NOMO-1 treated with DMSO at 0.1 percent for 48 hours (cell line): ENCODE results near the gene MYH10.
"Not testable (repeated sequence)": the region's sequence is repeated elsewhere in the genome, so short reads cannot be mapped to it uniquely, and the experiment has no call there.

Experiments
- DNase-seq: peaks from one replicate; lab custom pipeline; 2025; ENCODE audit not compliant: unreplicated experiment; lab: John Stamatoyannopoulos, UW

Gene MYH10

DNA sequence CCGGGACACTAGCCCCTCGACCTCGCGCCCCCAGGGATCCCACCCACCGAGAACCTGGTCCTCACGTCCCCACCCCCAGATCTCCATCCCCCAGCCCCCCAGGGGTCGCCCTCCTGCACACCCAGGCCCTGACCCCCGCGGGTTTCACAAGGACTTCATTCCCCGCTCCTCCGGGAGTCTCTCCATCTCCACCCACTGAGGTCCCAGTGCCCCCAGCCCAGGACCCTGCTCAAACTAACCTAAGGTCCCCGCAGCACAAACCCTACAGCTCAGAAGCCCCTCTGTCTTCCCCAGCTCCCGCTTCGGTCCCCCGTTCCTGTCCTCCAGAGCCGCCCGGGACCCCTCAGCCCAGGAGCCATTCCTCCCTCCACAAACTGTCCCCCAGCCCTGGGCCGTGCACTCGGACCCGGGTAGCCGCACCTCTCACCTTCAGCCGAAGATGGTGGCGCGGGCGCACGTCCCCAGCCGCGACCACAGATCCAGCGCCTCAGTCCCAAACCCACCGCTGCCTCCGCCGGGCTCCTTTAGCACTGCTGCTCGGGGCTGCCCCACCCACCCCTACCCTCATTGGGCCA lies at the start of gene MYH10:
Gene MYH10 (minus strand): TSS at position 499 of the 575 bp plus-strand sequence. CDS start 7,479 bp downstream, outside the sequence.
- DNase-seq = no peak

DNA sequence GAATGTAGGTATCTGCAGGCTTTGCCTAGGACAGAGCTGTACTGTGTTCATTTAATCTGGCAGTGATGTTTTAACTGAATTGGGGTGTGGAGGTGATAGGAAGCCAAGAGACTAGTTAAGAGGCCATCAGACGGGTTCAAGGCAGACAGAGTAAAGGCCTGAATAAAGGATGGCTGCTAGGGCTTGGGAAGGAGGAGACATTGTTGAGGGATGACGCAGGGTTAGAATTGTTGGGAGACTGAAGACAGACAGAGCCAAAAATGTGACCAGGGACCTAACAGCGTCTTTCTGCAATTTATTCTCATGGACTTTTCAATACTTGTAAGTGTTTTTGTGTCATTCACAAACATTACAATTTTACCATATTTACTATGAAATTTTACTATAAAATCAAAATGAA lies 48.6 kb upstream of the MYH10 start:
- DNase-seq = no peak

DNA sequence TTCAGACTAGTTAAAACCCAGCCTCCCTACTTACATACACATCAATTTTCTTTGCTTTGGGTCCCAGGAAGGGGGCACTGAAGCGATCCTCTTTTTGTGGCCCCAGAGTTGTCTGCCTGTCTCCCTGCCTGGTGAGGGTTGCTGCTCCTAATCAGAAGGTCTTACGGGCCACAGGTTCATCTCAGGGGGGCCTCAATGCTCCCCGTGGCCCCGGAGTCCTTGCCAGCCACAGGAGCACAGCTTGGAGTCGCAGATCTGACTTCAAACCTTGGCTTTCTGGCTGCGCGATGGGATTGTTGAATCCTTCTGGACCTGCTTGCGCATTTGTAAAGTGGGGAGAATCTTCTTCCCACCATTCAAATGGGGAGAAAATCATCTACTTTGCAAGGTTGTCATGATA lies 44.8 kb upstream of the MYH10 start:
- no peak for DNase-seq

DNA sequence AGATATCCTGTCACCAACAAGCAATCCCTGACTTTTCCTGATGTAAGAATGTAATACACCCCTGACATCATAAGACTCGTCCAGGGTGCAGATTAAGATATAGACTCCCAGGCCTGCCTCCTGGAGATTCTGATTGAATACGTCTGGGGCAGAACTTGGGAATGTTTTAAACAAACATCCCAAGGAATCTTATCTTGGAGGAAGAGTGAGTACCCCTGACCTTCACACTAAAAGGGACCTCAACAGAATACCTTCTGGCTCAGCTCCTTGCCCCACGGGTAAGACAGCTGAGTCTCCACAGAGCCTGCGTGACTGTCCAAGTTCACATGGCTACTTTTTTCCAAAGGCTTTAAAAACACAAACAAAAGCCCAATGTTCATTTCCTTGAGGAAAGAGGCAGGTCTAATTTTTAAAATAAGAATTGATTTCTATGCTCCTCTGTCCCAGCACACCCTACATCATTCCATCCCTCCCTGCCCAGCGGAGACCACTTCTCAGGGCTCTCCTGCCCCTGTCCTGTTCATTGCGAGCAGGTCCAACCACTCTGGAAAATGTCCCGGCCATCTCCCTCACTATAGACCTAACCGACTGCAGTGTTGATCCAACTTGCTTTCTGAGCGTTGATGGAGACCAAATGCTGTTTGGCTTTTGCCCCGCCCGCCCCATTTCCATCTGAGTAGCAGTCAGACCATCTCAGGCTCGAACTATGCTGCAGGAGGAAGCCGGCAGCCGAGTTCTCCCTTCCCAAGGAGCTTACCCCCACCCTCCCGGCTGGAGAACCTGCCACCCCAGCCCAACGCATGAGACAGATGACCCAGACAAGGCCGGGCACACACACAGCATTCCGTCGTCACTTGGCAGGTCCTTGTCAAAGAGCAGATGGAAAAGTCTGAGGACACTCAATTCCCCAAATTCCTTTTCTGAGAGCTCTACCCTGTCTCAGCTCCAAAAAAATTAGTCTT lies 44.1 kb upstream of the MYH10 start:
- DNase-seq = no peak

GRCh38 chr17:8673612-8674011 lies 43.1 kb upstream of the MYH10 start:
- no peak for DNase-seq

- DNase-seq = no peak
Measured at GRCh38 chr17:8672326-8672725, 41.8 kb upstream of the MYH10 start.

GRCh38 chr17:8670421-8670820 lies 39.9 kb upstream of the MYH10 start:
- no peak for DNase-seq

- no peak for DNase-seq
Measured at GRCh38 chr17:8668176-8668740, 37.7 kb upstream of the MYH10 start.

DNA sequence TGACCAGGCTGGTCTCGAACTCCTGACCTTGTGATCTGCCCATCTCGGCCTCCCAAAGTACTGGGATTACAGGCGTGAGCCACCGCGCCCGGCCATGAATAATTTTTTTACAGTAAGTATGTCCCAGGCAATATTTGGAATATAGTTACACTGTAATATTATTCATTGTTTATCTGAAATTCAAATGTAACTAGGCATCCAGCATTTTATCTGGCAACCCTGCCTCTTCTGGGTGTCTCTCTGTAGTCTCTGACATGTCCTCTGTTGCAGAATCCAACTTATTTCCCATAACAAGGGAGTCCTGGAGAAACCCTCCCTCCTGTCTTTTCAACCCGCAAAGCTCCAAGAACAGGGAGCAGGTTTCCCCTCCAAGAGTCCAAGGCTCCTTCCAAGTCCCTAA lies 36.9 kb upstream of the MYH10 start:
- DNase-seq = no peak

- no peak for DNase-seq
Measured at GRCh38 chr17:8665684-8666083, 35.2 kb upstream of the MYH10 start.

DNA sequence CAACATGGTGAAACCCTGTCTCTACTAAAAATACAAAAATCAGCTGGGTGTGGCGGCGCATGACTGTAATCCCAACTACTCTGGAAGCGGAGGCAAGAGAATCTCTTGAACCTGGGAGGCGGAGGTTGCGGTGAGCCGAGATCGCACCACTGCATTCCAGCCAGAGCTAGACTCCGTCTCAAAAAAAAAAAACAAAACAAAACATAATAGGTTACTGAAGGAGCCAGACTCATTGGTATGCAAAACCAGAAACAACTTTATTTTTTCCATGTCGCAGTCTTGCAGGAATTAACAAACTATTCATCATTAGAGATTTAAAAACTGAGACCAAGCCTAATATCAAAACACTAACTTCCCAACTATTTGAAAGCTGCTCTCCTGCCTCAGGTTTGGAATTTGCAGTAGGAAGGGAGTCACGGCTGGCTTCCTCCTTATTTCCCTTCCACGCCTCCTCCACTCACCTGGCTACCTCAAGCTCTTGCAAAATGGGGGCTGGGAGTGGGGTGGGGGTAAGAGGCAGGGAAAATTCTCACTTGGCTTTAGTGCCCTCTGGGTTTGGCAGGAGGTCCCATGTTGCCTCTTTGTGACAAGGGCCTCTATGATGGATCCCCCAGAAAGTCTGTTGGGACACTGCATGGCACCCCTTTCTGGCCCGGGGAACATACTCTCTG lies 34.1 kb upstream of the MYH10 start:
- DNase-seq = no peak

GRCh38 chr17:8662973-8663372 lies 32.4 kb upstream of the MYH10 start:
- no peak for DNase-seq

- DNase-seq = no peak
Measured at GRCh38 chr17:8662076-8662831, 31.7 kb upstream of the MYH10 start.

DNA sequence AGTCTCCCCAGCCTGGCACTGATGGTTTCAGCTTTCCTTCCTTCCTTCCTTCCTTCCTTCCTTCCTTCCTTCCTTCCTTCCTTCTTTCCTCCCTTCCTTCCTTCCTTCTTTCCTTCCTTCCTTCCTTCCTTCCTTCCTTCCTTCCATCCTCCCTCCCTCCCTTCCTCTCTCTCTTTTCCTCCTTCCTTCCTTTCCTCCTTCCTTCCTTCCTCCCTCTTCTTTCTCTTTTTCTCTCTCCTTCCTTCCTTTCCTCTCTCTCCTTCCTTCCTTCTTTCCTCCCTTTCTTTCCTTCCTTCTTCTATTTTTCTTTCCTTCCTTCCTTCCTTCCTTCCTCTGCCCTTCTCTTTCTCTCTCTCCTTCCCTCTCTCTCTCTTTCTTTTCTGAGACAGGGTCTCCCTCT lies 30.2 kb upstream of the MYH10 start:
- DNase-seq = not testable (repeated sequence)

- no peak for DNase-seq
Measured at GRCh38 chr17:8659758-8660410, 29.4 kb upstream of the MYH10 start.

DNA sequence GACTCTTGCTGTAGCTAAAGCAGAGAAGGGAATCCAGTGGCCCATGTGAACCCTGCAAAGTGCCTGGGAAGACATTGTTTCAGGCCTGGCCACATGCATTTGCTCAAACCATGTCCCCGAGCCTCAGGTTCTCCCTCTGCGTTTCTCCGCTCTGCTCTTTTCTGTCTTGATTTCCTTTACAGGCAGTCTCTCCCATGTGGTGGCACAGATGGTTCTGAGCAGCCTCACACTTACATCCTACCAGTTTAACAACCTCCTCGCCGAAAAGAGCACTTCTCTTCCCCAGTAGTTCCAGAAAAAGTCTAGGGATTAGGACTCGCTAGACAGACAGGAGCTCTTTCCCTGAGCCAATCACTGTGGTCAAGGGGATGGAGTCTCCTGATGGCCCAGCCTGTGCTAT lies 28.3 kb upstream of the MYH10 start:
- no peak for DNase-seq

DNA sequence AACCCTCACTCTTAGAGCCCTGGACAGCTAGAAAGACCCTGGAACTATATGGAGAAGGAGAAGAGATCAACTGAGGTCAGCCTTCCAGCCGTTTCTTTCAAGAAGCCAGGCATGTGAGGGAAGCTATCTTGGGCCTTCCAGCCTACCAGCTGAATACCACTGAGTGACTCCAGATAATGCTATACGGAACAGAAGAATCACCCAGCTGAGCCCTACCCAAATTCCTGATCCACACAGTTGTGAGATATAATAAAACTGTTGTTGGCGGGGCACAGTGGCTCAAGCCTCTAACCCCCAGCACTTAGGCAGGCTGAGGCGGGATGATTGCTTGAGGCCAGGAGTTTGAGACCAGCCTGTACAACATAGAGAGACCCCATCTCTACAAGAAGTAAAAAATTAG lies 26.2 kb upstream of the MYH10 start:
- no peak for DNase-seq

- no peak for DNase-seq
Measured at GRCh38 chr17:8654822-8655221, 24.3 kb upstream of the MYH10 start.

DNA sequence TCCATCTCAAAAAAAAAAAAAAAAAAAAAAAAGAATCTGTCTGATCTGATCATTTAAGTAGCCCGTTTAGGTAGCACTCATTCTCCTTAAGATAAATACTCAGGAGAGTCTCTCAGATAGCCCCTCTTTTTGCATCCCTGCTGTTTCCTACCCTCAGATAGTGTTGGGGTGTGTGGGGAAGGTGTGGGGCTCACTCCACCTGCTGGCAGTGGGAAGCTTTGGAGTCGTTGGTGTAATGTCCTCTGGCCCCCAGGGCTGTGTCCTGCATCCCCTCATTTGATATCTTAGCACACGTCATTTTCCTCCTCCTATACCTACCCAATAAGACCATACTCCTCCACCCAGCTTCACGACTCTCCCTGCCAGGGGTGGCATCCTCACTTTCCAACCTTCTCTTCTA lies 20.5 kb upstream of the MYH10 start:
- no peak for DNase-seq

GRCh38 chr17:8650119-8650499 lies 19.6 kb upstream of the MYH10 start:
- no peak for DNase-seq
